ENCODE data around the gene AZIN2. TPM values are rescaled to one million over a fixed set of nuclear protein-coding genes. Genes with fewer than 3 reads are reported as not detected.
A peak's percentile ranks its signal among the peaks of the same experiment; 100 is the strongest.

The AZIN2 gene
- total and polyA plus RNA-seq, 9 of the 15 experiments (the other 6 are each of a cell fraction or from before 2014, with no cell fraction given): 0.06 to 0.91 (median 0.42) TPM; not detected in 2

GRCh38 chr1:33049371-33049770, 31.6 kb upstream of the AZIN2 start:
- Histone ChIP-seq H3K9ac (ENCODE audit: insufficient read depth in 1 of 2, low read depth in 2 of 2, low read length in 2 of 2) (no peak overlapping the region), H3K27me3 (ENCODE audit: control insufficient read depth in 2 of 2, insufficient read depth in 2 of 2, low read length in 2 of 2) (no peaks in the 10 kb centered on the region; a peak in 1 of 5 replicates), H3K9me1 (ENCODE audit: control insufficient read depth, insufficient read depth, low read length) (no peaks in the 10 kb centered on the region), H3K9me3 (replicated peaks; ENCODE audit: control insufficient read depth, insufficient read depth, low read depth, low read length) (no peaks in the 10 kb centered on the region), H3K4me1 (replicated peaks in 1 of 2; ENCODE audit: control insufficient read depth in 2 of 2, insufficient read depth in 2 of 2, low read length in 2 of 2) (peaks cover 0 to 13% of the 10 kb centered on the region in 2 experiments; a peak in 3 of 5 replicates), H3K79me2 (ENCODE audit: control insufficient read depth, insufficient read depth, low read length) (no peaks in the 10 kb centered on the region), H3K36me3 (ENCODE audit: control insufficient read depth, insufficient read depth, low read length) (no peaks in the 10 kb centered on the region), H2AFZ (ENCODE audit: low read depth, low read length) (no peak overlapping the region), H4K20me1 (replicated peaks; ENCODE audit: control insufficient read depth, insufficient read depth, low read length) (no peaks in the 10 kb centered on the region), H3K4me3 (no peak overlapping the region), H3K4me2 (ENCODE audit: insufficient read depth, low read length) (no peak overlapping the region), H3K27ac (ENCODE audit: extremely low read depth, low read depth, low read length) (no peak overlapping the region)
- WGBS (ENCODE audit: insufficient coverage, low coverage, missing lambda C conversion rate): 65% methylated on average over 7 of the region's 7 CpGs
- FAIRE-seq: no peak
- in situ Hi-C loops (cut with MboI) (no loop called here), intact Hi-C loops (cut with micrococcal nuclease) (no loop called here)
- CTCF ChIA-PET (ENCODE audit: low intra/inter-chr PET ratio): no interaction called here
- POLR2A ChIA-PET: interaction anchor here (1.0 to 1.3 kb wide), 2 partner anchors 18 to 85 kb away, joined by 3 to 5 read pairs; partner anchors contain the start of gene RNF19B
- ATAC-seq: no peak
- no TSS peak for BruUV-seq (replicated peaks)
- DNase-seq (ENCODE audit: extremely low read depth in 1 of 4, low spot score in 3 of 4): no peak
- TF ChIP-seq MCM2 (IDR thresholded peaks at IDR 0.05; ENCODE audit: low read depth): no peak
- no peak for TF ChIP-seq NELFE (IDR thresholded peaks at IDR 0.05; ENCODE audit: insufficient read depth, insufficient read length)
- TF ChIP-seq ZNF589 (CRISPR knock-in tag; IDR thresholded peaks at IDR 0.05; ENCODE audit: low read depth): 0 out of 2 replicates have a peak, but pooled peaks have one; percentile 12
- no peak for TF ChIP-seq AFF4 (CRISPR knock-in tag; IDR thresholded peaks at IDR 0.05)
- TF ChIP-seq ZFX (CRISPR knock-in tag; IDR thresholded peaks at IDR 0.05): no peak
- TF ChIP-seq MED1 (CRISPR knock-in tag; IDR thresholded peaks at IDR 0.05; ENCODE audit: borderline replicate concordance): no peak
- TF ChIP-seq CHD4 (IDR thresholded peaks at IDR 0.05; ENCODE audit: insufficient read depth, insufficient replicate concordance, low read depth, low read length, poor library complexity, severe bottlenecking): no peak
- no peak for TF ChIP-seq HDGF (IDR thresholded peaks at IDR 0.05)
- TF ChIP-seq GABPA (tag; conservative IDR thresholded peaks at IDR 0.05; ENCODE audit: low read depth): no peak
- no peak for TF ChIP-seq TARDBP (IDR thresholded peaks at IDR 0.05)
- TF ChIP-seq U2AF2 (optimal IDR thresholded peaks at IDR 0.05; ENCODE audit: low read depth, low read length): no peak
- no peak for TF ChIP-seq ZNF76 (CRISPR knock-in tag; IDR thresholded peaks at IDR 0.05; ENCODE audit: borderline replicate concordance)
- TF ChIP-seq ZBTB26 (CRISPR knock-in tag; IDR thresholded peaks at IDR 0.05): no peak
- TF ChIP-seq E2F5 (CRISPR knock-in tag; IDR thresholded peaks at IDR 0.05): 0 out of 2 replicates have a peak, but pooled peaks have one; percentile 27

Data from K562 (cell line).